ENCODE results near the gene CDKL5.

The CDKL5 gene

GRCh38 chrX:18448416-18448815 lies 23.0 kb downstream of the CDKL5 start:
- no peaks in the 10 kb centered on the region for H3K27me3 ChIP-seq (ENCODE audit: insufficient read depth, poor library complexity, severe bottlenecking)
- H3K27ac ChIP-seq (ENCODE audit: poor library complexity, severe bottlenecking) = no peak overlapping the region
- H3K4me3 ChIP-seq (ENCODE audit: severe bottlenecking) = no peak overlapping the region
- no peaks in the 10 kb centered on the region for H3K36me3 ChIP-seq (ENCODE audit: low read depth)
- no peaks in the 10 kb centered on the region for H3K4me1 ChIP-seq (ENCODE audit: insufficient read depth, poor library complexity, severe bottlenecking)
- no peak for DNase-seq (ENCODE audit: low spot score)
- no peaks in the 10 kb centered on the region for H3K9me3 ChIP-seq (ENCODE audit: severe bottlenecking)
- ATAC-seq (ENCODE audit: low read depth) = no peak
- no peak for TF ChIP-seq CTCF (IDR thresholded peaks at IDR 0.05; ENCODE audit: poor library complexity, severe bottlenecking)

GRCh38 chrX:18449236-18449635 lies 23.8 kb downstream of the CDKL5 start:
- TF ChIP-seq CTCF (IDR thresholded peaks at IDR 0.05; ENCODE audit: poor library complexity, severe bottlenecking) = no peak
- no peak for DNase-seq (ENCODE audit: low spot score)
- H3K9me3 ChIP-seq (ENCODE audit: severe bottlenecking) = no peaks in the 10 kb centered on the region
- H3K4me1 ChIP-seq (ENCODE audit: insufficient read depth, poor library complexity, severe bottlenecking) = no peaks in the 10 kb centered on the region
- H3K27ac ChIP-seq (ENCODE audit: poor library complexity, severe bottlenecking) = no peak overlapping the region
- no peaks in the 10 kb centered on the region for H3K36me3 ChIP-seq (ENCODE audit: low read depth)
- ATAC-seq (ENCODE audit: low read depth) = no peak
- H3K27me3 ChIP-seq (ENCODE audit: insufficient read depth, poor library complexity, severe bottlenecking) = no peaks in the 10 kb centered on the region
- H3K4me3 ChIP-seq (ENCODE audit: severe bottlenecking) = no peak overlapping the region

- Histone ChIP-seq H3K36me3 (ENCODE audit: low read depth) (no peaks in the 10 kb centered on the region), H3K4me1 (ENCODE audit: insufficient read depth, poor library complexity, severe bottlenecking) (peaks cover 4% of the 10 kb centered on the region), H3K27me3 (ENCODE audit: insufficient read depth, poor library complexity, severe bottlenecking) (no peaks in the 10 kb centered on the region), H3K27ac (ENCODE audit: poor library complexity, severe bottlenecking) (no peak overlapping the region), H3K9me3 (ENCODE audit: severe bottlenecking) (no peaks in the 10 kb centered on the region), H3K4me3 (ENCODE audit: severe bottlenecking) (no peak overlapping the region)
- ATAC-seq (ENCODE audit: low read depth) (no peak), DNase-seq (ENCODE audit: low spot score) (no peak)
- no peak for TF ChIP-seq CTCF (IDR thresholded peaks at IDR 0.05; ENCODE audit: poor library complexity, severe bottlenecking)
Observed at GRCh38 chrX:18455384-18455783, 30.0 kb downstream of the CDKL5 start.

- no peak overlapping the region for H3K27ac ChIP-seq (ENCODE audit: poor library complexity, severe bottlenecking)
- no peaks in the 10 kb centered on the region for H3K9me3 ChIP-seq (ENCODE audit: severe bottlenecking)
- no peak for TF ChIP-seq CTCF (IDR thresholded peaks at IDR 0.05; ENCODE audit: poor library complexity, severe bottlenecking)
- H3K4me1 ChIP-seq (ENCODE audit: insufficient read depth, poor library complexity, severe bottlenecking) = peaks cover 4% of the 10 kb centered on the region
- H3K36me3 ChIP-seq (ENCODE audit: low read depth) = no peaks in the 10 kb centered on the region
- no peak overlapping the region for H3K4me3 ChIP-seq (ENCODE audit: severe bottlenecking)
- H3K27me3 ChIP-seq (ENCODE audit: insufficient read depth, poor library complexity, severe bottlenecking) = no peaks in the 10 kb centered on the region
- no peak for DNase-seq (ENCODE audit: low spot score)
- ATAC-seq (ENCODE audit: low read depth) = no peak
Observed at GRCh38 chrX:18457000-18457399, 31.6 kb downstream of the CDKL5 start.

- Histone ChIP-seq H3K36me3 (ENCODE audit: low read depth) (no peaks in the 10 kb centered on the region), H3K9me3 (ENCODE audit: severe bottlenecking) (no peaks in the 10 kb centered on the region), H3K4me3 (ENCODE audit: severe bottlenecking) (no peak overlapping the region), H3K27me3 (ENCODE audit: insufficient read depth, poor library complexity, severe bottlenecking) (no peaks in the 10 kb centered on the region), H3K27ac (ENCODE audit: poor library complexity, severe bottlenecking) (no peak overlapping the region), H3K4me1 (ENCODE audit: insufficient read depth, poor library complexity, severe bottlenecking) (no peaks in the 10 kb centered on the region)
- TF ChIP-seq CTCF (IDR thresholded peaks at IDR 0.05; ENCODE audit: poor library complexity, severe bottlenecking) = no peak
- no peak for ATAC-seq (ENCODE audit: low read depth)
- DNase-seq (ENCODE audit: low spot score) = no peak
Observed at GRCh38 chrX:18461431-18461830, 36.0 kb downstream of the CDKL5 start.
